Prostate gland (tissue), 2 donors: ENCODE data around the gene JPT1. TPM values are rescaled to one million over a fixed set of nuclear protein-coding genes. Genes with fewer than 3 reads are reported as not detected.

ENCODE experiments used
- DNase-seq: peaks from one replicate; pipeline ENCODE4 v3.0.0-alpha.2; 2019; ENCODE audit warnings: low spot score
- H3K27ac ChIP-seq, 2 donors: fragments of 200-600 bp; sonication (generic); 2 replicates each; pipeline ENCODE4 v1.5.1; 2017 to 2019
- H3K27me3 ChIP-seq: fragments of 200-600 bp; sonication (generic); replicated peaks from 2 replicates; pipeline ENCODE4 v1.5.1; 2019; ENCODE audit not compliant: insufficient read depth
- H3K36me3 ChIP-seq, 2 donors: fragments of 200-600 bp; sonication (generic); 1 replicate in 1 of 2; 2 replicates in 1 of 2; pipeline versions ENCODE4 v1.5.1 to v1.8.1; 2017 to 2019
- H3K4me1 ChIP-seq: fragments of 200-600 bp; sonication (generic); replicated peaks from 2 replicates; pipeline ENCODE4 v1.5.1; 2019
- H3K4me3 ChIP-seq, 2 donors: fragments of 200-600 bp; sonication (generic); 2 replicates each; pipeline ENCODE4 v1.5.1; 2017 to 2019
- H3K9me3 ChIP-seq: fragments of 200-600 bp; sonication (generic); 2 replicates; pipeline ENCODE4 v1.5.1; 2017
- CTCF ChIP-seq, 4 experiments: fragments of 200-600 bp in 2 of 4; fragments of 450-650 bp in 2 of 4; sonication (generic) in 2 of 4; IDR thresholded peaks; 1 replicate in 3 of 4; 2 replicates in 1 of 4; pipeline ENCODE4 v1.5.1; 2016 to 2019; ENCODE audit warnings: antibody characterized with exemption in 4 of 4, mild to moderate bottlenecking in 2 of 4, moderate library complexity in 2 of 4
- POLR2A ChIP-seq: fragments of 450-650 bp; IDR thresholded peaks from one replicate; pipeline ENCODE4 v1.6.1; 2016; ENCODE audit warnings: antibody characterized with exemption, mild to moderate bottlenecking
- POLR2AphosphoS5 ChIP-seq: sonication (generic); formaldehyde crosslinking; IDR thresholded peaks from one replicate; pipeline ENCODE4 v1.6.1; 2017; ENCODE audit warnings: antibody characterized with exemption
- WGBS: methylation state at CpG from one replicate; pipeline ENCODE4 v1.1.5; 2018; 5-methylcytosine and 5-hydroxymethylcytosine counted together
- intact Hi-C: fragments of 100-400 bp; cut with DNase I; formaldehyde crosslinking; loops from one replicate; pipeline ENCODE4 v1.14.2; 2022
- total RNA-seq, 2 donors: library from RNA; depleted of rRNA; stranded (reverse); fragments of >200 nt; gene quantifications; one replicate each; pipeline ENCODE4 v1.1.0, GENCODE V29; 2016

The JPT1 gene
- total RNA-seq, 2 donors from 2014 or later = 97.9 to 132 TPM

- TF ChIP-seq POLR2A (no peak), POLR2AphosphoS5 (no peak)
- Histone ChIP-seq H3K27me3 (no peaks in the 10 kb centered on the region), H3K27ac (no peak overlapping the region), H3K4me1 (peaks cover 5% of the 10 kb centered on the region), H3K9me3 (no peaks in the 10 kb centered on the region), H3K36me3 (no peaks in the 10 kb centered on the region), H3K4me3 (no peak overlapping the region)
- intact Hi-C loops = no loop called here
- no peak for DNase-seq
- WGBS = 61% methylated on average over 3 of the region's 3 CpGs
Observed at GRCh38 chr17:75125984-75126383, 28.3 kb downstream of the JPT1 start.

- no peaks in the 10 kb centered on the region for H3K36me3 ChIP-seq
- H3K9me3 ChIP-seq = no peaks in the 10 kb centered on the region
- no peak for TF ChIP-seq CTCF (IDR thresholded peaks at IDR 0.05)
- TF ChIP-seq POLR2A = no peak
- TF ChIP-seq POLR2AphosphoS5 = no peak
- intact Hi-C loops = no loop called here
- no peaks in the 10 kb centered on the region for H3K27me3 ChIP-seq
- WGBS = 86% methylated on average over 4 of the region's 4 CpGs
- H3K27ac ChIP-seq = no peak overlapping the region
- H3K4me1 ChIP-seq = no peaks in the 10 kb centered on the region
- no peak overlapping the region for H3K4me3 ChIP-seq
- DNase-seq = no peak
Observed at GRCh38 chr17:75124819-75125162, 29.5 kb downstream of the JPT1 start.

GRCh38 chr17:75124041-75124818, 30.1 kb downstream of the JPT1 start:
- H3K36me3 ChIP-seq = no peaks in the 10 kb centered on the region
- no peak overlapping the region for H3K4me3 ChIP-seq
- TF ChIP-seq POLR2AphosphoS5 = peak; percentile 30
- peak; percentile 49 for TF ChIP-seq POLR2A
- no peak for TF ChIP-seq CTCF (IDR thresholded peaks at IDR 0.05)
- WGBS = 70% methylated on average over 17 of the region's 19 CpGs
- intact Hi-C loops = no loop called here
- H3K9me3 ChIP-seq = no peaks in the 10 kb centered on the region
- DNase-seq = peak; percentile 34
- H3K27me3 ChIP-seq = no peaks in the 10 kb centered on the region
- no peaks in the 10 kb centered on the region for H3K4me1 ChIP-seq
- H3K27ac ChIP-seq = no peak overlapping the region

GRCh38 chr17:75118307-75118706, 36.0 kb downstream of the JPT1 start:
- H3K27ac ChIP-seq = no peak overlapping the region
- H3K27me3 ChIP-seq = no peaks in the 10 kb centered on the region
- intact Hi-C loops = no loop called here
- H3K9me3 ChIP-seq = no peaks in the 10 kb centered on the region
- H3K36me3 ChIP-seq = no peaks in the 10 kb centered on the region
- no peaks in the 10 kb centered on the region for H3K4me1 ChIP-seq
- TF ChIP-seq CTCF (IDR thresholded peaks at IDR 0.05) = no peak
- no peak for TF ChIP-seq POLR2AphosphoS5
- no peak for TF ChIP-seq POLR2A
- WGBS = 89% methylated on average over 14 of the region's 14 CpGs
- H3K4me3 ChIP-seq = no peak overlapping the region
- DNase-seq = no peak

- intact Hi-C loops = no loop called here
- 75% methylated on average over 9 of the region's 9 CpGs for WGBS
- Histone ChIP-seq H3K4me1 (no peaks in the 10 kb centered on the region), H3K27ac (no peak overlapping the region), H3K36me3 (no peaks in the 10 kb centered on the region), H3K4me3 (no peak overlapping the region), H3K27me3 (no peaks in the 10 kb centered on the region), H3K9me3 (no peaks in the 10 kb centered on the region)
- no peak for DNase-seq
- no peak for TF ChIP-seq POLR2AphosphoS5
- no peak for TF ChIP-seq POLR2A
- TF ChIP-seq CTCF (IDR thresholded peaks at IDR 0.05) = no peak
Observed at GRCh38 chr17:75116737-75117136, 37.6 kb downstream of the JPT1 start.
